ENCODE results near the gene PTGER4.

GRCh38 chr5:40656766-40657165 is 22.9 kb upstream of the PTGER4 start:
- TF ChIP-seq CREB1 (CRISPR knock-in tag; IDR thresholded peaks at IDR 0.05) (no peak), NFYB (CRISPR knock-in tag; conservative IDR thresholded peaks at IDR 0.05; ENCODE audit: low read depth) (no peak), MYBL2 (CRISPR knock-in tag; IDR thresholded peaks at IDR 0.05) (no peak), FOXP1 (CRISPR knock-in tag; IDR thresholded peaks at IDR 0.05; ENCODE audit: borderline replicate concordance) (no peak), NR2C2 (CRISPR knock-in tag; IDR thresholded peaks at IDR 0.05) (no peak), ETV6 (CRISPR knock-in tag; IDR thresholded peaks at IDR 0.05) (no peak), SMAD4 (CRISPR knock-in tag; IDR thresholded peaks at IDR 0.05) (no peak)
- TF ChIP-seq, protein P1, sequence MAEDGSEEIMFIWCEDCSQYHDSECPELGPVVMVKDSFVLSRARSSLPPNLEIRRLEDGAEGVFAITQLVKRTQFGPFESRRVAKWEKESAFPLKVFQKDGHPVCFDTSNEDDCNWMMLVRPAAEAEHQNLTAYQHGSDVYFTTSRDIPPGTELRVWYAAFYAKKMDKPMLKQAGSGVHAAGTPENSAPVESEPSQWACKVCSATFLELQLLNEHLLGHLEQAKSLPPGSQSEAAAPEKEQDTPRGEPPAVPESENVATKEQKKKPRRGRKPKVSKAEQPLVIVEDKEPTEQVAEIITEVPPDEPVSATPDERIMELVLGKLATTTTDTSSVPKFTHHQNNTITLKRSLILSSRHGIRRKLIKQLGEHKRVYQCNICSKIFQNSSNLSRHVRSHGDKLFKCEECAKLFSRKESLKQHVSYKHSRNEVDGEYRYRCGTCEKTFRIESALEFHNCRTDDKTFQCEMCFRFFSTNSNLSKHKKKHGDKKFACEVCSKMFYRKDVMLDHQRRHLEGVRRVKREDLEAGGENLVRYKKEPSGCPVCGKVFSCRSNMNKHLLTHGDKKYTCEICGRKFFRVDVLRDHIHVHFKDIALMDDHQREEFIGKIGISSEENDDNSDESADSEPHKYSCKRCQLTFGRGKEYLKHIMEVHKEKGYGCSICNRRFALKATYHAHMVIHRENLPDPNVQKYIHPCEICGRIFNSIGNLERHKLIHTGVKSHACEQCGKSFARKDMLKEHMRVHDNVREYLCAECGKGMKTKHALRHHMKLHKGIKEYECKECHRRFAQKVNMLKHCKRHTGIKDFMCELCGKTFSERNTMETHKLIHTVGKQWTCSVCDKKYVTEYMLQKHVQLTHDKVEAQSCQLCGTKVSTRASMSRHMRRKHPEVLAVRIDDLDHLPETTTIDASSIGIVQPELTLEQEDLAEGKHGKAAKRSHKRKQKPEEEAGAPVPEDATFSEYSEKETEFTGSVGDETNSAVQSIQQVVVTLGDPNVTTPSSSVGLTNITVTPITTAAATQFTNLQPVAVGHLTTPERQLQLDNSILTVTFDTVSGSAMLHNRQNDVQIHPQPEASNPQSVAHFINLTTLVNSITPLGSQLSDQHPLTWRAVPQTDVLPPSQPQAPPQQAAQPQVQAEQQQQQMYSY (CRISPR knock-in tag; IDR thresholded peaks at IDR 0.05): no peak
- TF ChIP-seq, protein P2, sequence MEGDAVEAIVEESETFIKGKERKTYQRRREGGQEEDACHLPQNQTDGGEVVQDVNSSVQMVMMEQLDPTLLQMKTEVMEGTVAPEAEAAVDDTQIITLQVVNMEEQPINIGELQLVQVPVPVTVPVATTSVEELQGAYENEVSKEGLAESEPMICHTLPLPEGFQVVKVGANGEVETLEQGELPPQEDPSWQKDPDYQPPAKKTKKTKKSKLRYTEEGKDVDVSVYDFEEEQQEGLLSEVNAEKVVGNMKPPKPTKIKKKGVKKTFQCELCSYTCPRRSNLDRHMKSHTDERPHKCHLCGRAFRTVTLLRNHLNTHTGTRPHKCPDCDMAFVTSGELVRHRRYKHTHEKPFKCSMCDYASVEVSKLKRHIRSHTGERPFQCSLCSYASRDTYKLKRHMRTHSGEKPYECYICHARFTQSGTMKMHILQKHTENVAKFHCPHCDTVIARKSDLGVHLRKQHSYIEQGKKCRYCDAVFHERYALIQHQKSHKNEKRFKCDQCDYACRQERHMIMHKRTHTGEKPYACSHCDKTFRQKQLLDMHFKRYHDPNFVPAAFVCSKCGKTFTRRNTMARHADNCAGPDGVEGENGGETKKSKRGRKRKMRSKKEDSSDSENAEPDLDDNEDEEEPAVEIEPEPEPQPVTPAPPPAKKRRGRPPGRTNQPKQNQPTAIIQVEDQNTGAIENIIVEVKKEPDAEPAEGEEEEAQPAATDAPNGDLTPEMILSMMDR (IDR thresholded peaks at IDR 0.05): no peak
